ENCODE data around the gene MEGF9. TPM values are rescaled to one million over a fixed set of nuclear protein-coding genes. Genes with fewer than 3 reads are reported as not detected.
A peak's percentile ranks its signal among the peaks of the same experiment; 100 is the strongest.

Gene MEGF9
- total RNA-seq, 2 donors from 2014 or later: 8.3 to 11.6 TPM

- intact Hi-C loops (cut with DNase I, micrococcal nuclease): no loop called here
- peak; percentile 13 for ATAC-seq
Observed at GRCh38 chr9:120711841-120712538, 2.3 kb downstream of the MEGF9 start.

GRCh38 chr9:120711354-120711753, 2.9 kb downstream of the MEGF9 start:
- intact Hi-C loops (cut with DNase I, micrococcal nuclease): no loop called here
- DNase-seq: no peak
- ATAC-seq: no peak

More at GRCh38 chr9:120711841-120712538, 2.3 kb downstream of the MEGF9 start:
- peak in 1 of 2 donors; percentile 16 for DNase-seq

- no peak for ATAC-seq
- DNase-seq: peak in 1 of 2 donors; percentile 16
- intact Hi-C loops (cut with DNase I, micrococcal nuclease): no loop called here
Observed at GRCh38 chr9:120710110-120710981, 3.9 kb downstream of the MEGF9 start.

- DNase-seq (no peak), ATAC-seq (no peak)
- intact Hi-C loops (cut with DNase I, micrococcal nuclease): no loop called here
Observed at GRCh38 chr9:120708526-120709224, 5.6 kb downstream of the MEGF9 start.

- ATAC-seq (no peak), DNase-seq (no peak)
- intact Hi-C loops (cut with DNase I, micrococcal nuclease): no loop called here
Observed at GRCh38 chr9:120707170-120707569, 7.1 kb downstream of the MEGF9 start.

- DNase-seq: no peak
- no peak for ATAC-seq
- intact Hi-C loops (cut with DNase I, micrococcal nuclease): no loop called here
Observed at GRCh38 chr9:120705174-120705573, 9.1 kb downstream of the MEGF9 start.

GRCh38 chr9:120702075-120702474, 12.2 kb downstream of the MEGF9 start:
- DNase-seq (no peak), ATAC-seq (no peak)
- intact Hi-C loops (cut with DNase I, micrococcal nuclease): no loop called here

- intact Hi-C loops (cut with DNase I, micrococcal nuclease): no loop called here
- DNase-seq (no peak), ATAC-seq (no peak)
Observed at GRCh38 chr9:120701248-120701647, 13.0 kb downstream of the MEGF9 start.

- intact Hi-C loops (cut with DNase I, micrococcal nuclease): no loop called here
- DNase-seq: no peak
- ATAC-seq: no peak
Observed at GRCh38 chr9:120698766-120699165, 15.5 kb downstream of the MEGF9 start.

GRCh38 chr9:120697448-120697847, 16.8 kb downstream of the MEGF9 start:
- intact Hi-C loops (cut with DNase I, micrococcal nuclease): no loop called here
- ATAC-seq: no peak
- no peak for DNase-seq

- intact Hi-C loops (cut with DNase I, micrococcal nuclease): no loop called here
- ATAC-seq (no peak), DNase-seq (no peak)
Observed at GRCh38 chr9:120696551-120697230, 17.6 kb downstream of the MEGF9 start.

- intact Hi-C loops (cut with DNase I, micrococcal nuclease): no loop called here
- no peak for DNase-seq
- no peak for ATAC-seq
Observed at GRCh38 chr9:120694559-120694958, 19.7 kb downstream of the MEGF9 start.

- ATAC-seq: no peak
- no peak for DNase-seq
- intact Hi-C loops (cut with DNase I, micrococcal nuclease): no loop called here
Observed at GRCh38 chr9:120693700-120694008, 20.6 kb downstream of the MEGF9 start.

GRCh38 chr9:120692901-120693699, 21.2 kb downstream of the MEGF9 start:
- no peak for ATAC-seq
- no peak for DNase-seq
- intact Hi-C loops (cut with DNase I, micrococcal nuclease): no loop called here

GRCh38 chr9:120690372-120690771, 23.9 kb downstream of the MEGF9 start:
- intact Hi-C loops (cut with DNase I, micrococcal nuclease): no loop called here
- no peak for ATAC-seq
- no peak for DNase-seq

- DNase-seq (no peak), ATAC-seq (no peak)
- intact Hi-C loops (cut with DNase I, micrococcal nuclease): no loop called here
Observed at GRCh38 chr9:120689860-120690259, 24.4 kb downstream of the MEGF9 start.

- intact Hi-C loops (cut with DNase I, micrococcal nuclease): no loop called here
- ATAC-seq (no peak), DNase-seq (no peak)
Observed at GRCh38 chr9:120688758-120689157, 25.5 kb downstream of the MEGF9 start.

GRCh38 chr9:120683150-120683549, 31.1 kb downstream of the MEGF9 start:
- ATAC-seq: no peak

GRCh38 chr9:120681121-120681520, 33.1 kb downstream of the MEGF9 start:
- ATAC-seq (no peak), DNase-seq (no peak)
- intact Hi-C loops (cut with DNase I, micrococcal nuclease): no loop called here

More at GRCh38 chr9:120683150-120683549, 31.1 kb downstream of the MEGF9 start:
- no peak for DNase-seq
- intact Hi-C loops (cut with DNase I, micrococcal nuclease): no loop called here
